B cell (primary cell): ENCODE results near the gene SMARCD3. TPM values are rescaled to one million over a fixed set of nuclear protein-coding genes. Genes with fewer than 3 reads are reported as not detected.

ENCODE experiments used
- ATAC-seq: fragments of 200-7000 bp; cut with Tn5 transposase; one replicate; pipeline ENCODE4 v1.10.0; 2021; ENCODE audit warnings: low read depth, mild to moderate bottlenecking, moderate number of reproducible peaks, moderate library complexity
- CTCF ChIA-PET: fragments of 350-600 bp; sonication (Branson Sonifier 250); formaldehyde crosslinking; loops from one replicate; lab custom pipeline; 2021; ENCODE audit warnings: antibody characterized with exemption, inconsistent platforms; lab: Charles Lee
- POLR2A ChIA-PET: fragments of 350-600 bp; sonication (Branson Sonifier 250); formaldehyde crosslinking; loops from one replicate; lab custom pipeline; 2021; ENCODE audit warnings: antibody characterized with exemption; lab: Charles Lee
- DNase-seq: peaks from one replicate; pipeline ENCODE4 v3.0.0; 2013
- H2AFZ ChIP-seq: 2 replicates; pipeline ENCODE4 v1.6.1; 2012; ENCODE audit warnings: mild to moderate bottlenecking, low read depth, low read length; ENCODE audit not compliant: insufficient read depth, poor library complexity, severe bottlenecking
- H3K27ac ChIP-seq, 2 donors: 1 replicate in 1 of 2; 2 replicates in 1 of 2; pipeline ENCODE4 v1.5.1; 2012 to 2013; ENCODE audit warnings: low read length in 2 of 2, mild to moderate bottlenecking in 2 of 2, moderate library complexity in 1 of 2
- H3K27me3 ChIP-seq, 4 experiments: fragments of 200-600 bp in 1 of 4; sonication (generic) in 1 of 4; replicated peaks in 1 of 4; 1 replicate in 2 of 4; 2 replicates in 2 of 4; pipeline versions ENCODE4 v1.6.1 to v1.7.0; 2013 to 2016; ENCODE audit warnings: low read length in 3 of 4, mild to moderate bottlenecking in 2 of 4, mixed read lengths in 1 of 4, moderate library complexity in 1 of 4; ENCODE audit not compliant: insufficient read depth in 4 of 4, control insufficient read depth in 3 of 4; ENCODE audit errors: control extremely low read depth in 1 of 4
- H3K36me3 ChIP-seq, 2 experiments: replicated peaks in 1 of 2; 1 replicate in 1 of 2; 2 replicates in 1 of 2; pipeline versions ENCODE4 v1.6.1 to v1.7.1; 2013; ENCODE audit warnings: low read length in 1 of 2; ENCODE audit not compliant: insufficient read depth in 2 of 2, control insufficient read depth in 1 of 2; ENCODE audit errors: control extremely low read depth in 1 of 2, extremely low read depth in 1 of 2
- H3K4me1 ChIP-seq, 2 donors: fragments of 200-600 bp in 1 of 2; sonication (generic) in 1 of 2; 1 replicate in 1 of 2; 2 replicates in 1 of 2; pipeline versions ENCODE4 v1.5.1 to v1.6.1; 2013 to 2017; ENCODE audit warnings: low read length in 2 of 2; ENCODE audit not compliant: control insufficient read depth in 2 of 2, insufficient read depth in 2 of 2
- H3K4me2 ChIP-seq: replicated peaks from 2 replicates; pipeline ENCODE3; 2012; ENCODE audit warnings: mild to moderate bottlenecking, low read depth, low read length; ENCODE audit not compliant: poor library complexity, severe bottlenecking
- H3K4me3 ChIP-seq, 5 experiments: fragments of 200-600 bp in 1 of 5; sonication (generic) in 1 of 5; 1 replicate in 3 of 5; 2 replicates in 2 of 5; pipeline versions ENCODE4 v1.5.1 to v1.7.0; 2011 to 2016; ENCODE audit warnings: low read length in 4 of 5, mild to moderate bottlenecking in 4 of 5, low read depth in 2 of 5, control low read depth in 1 of 5, moderate library complexity in 1 of 5; ENCODE audit not compliant: insufficient read depth in 1 of 5; ENCODE audit errors: control extremely low read depth in 1 of 5, extremely low read depth in 1 of 5
- H3K79me2 ChIP-seq: fragments of 200-600 bp; sonication (generic); one replicate; pipeline ENCODE4 v1.6.0; 2016; ENCODE audit warnings: low read length; ENCODE audit not compliant: control insufficient read depth, insufficient read depth
- H3K9ac ChIP-seq: fragments of 200-600 bp; sonication (generic); 2 replicates; pipeline ENCODE4 v1.6.1; 2017; ENCODE audit warnings: mild to moderate bottlenecking, low read length, moderate library complexity
- H3K9me3 ChIP-seq, 3 donors: one replicate each; pipeline versions ENCODE4 v1.6.1 to v1.7.1; 2013; ENCODE audit warnings: low read length in 2 of 3; ENCODE audit not compliant: control insufficient read depth in 2 of 3, insufficient read depth in 1 of 3; ENCODE audit errors: control extremely low read depth in 1 of 3
- H4K20me1 ChIP-seq: 2 replicates; pipeline ENCODE4 v1.6.0; 2012; ENCODE audit warnings: mild to moderate bottlenecking, low read length; ENCODE audit not compliant: insufficient read depth, control insufficient read depth, poor library complexity, severe bottlenecking
- H3K27ac Mint-ChIP-seq: one replicate; pipeline ENCODE4 v1.8.0; 2021; ENCODE audit warnings: mixed read lengths
- H3K27me3 Mint-ChIP-seq: one replicate; pipeline ENCODE4 v1.8.0; 2021; ENCODE audit warnings: mixed read lengths
- H3K4me1 Mint-ChIP-seq: one replicate; pipeline ENCODE4 v1.8.0; 2021; ENCODE audit warnings: mixed read lengths
- H3K4me3 Mint-ChIP-seq: one replicate; pipeline ENCODE4 v1.8.0; 2021; ENCODE audit warnings: mixed read lengths
- H3K9me3 Mint-ChIP-seq: one replicate; pipeline ENCODE4 v1.8.0; 2022; ENCODE audit warnings: mixed read lengths; ENCODE audit not compliant: insufficient read depth
- CTCF ChIP-seq: fragments of 200-600 bp; IDR thresholded peaks from one replicate; pipeline ENCODE4 v1.8.0; 2022; ENCODE audit warnings: antibody characterized with exemption, mild to moderate bottlenecking
- EZH2 ChIP-seq: IDR thresholded peaks from 2 replicates; pipeline ENCODE4 v1.6.1; 2012; ENCODE audit warnings: borderline replicate concordance, low read depth, mild to moderate bottlenecking, moderate library complexity, low read length; ENCODE audit not compliant: insufficient read depth, poor library complexity, severe bottlenecking
- WGBS: methylation state at CpG from one replicate; pipeline ENCODE4 v1.1.5; 2013; ENCODE audit warnings: missing lambda C conversion rate; ENCODE audit not compliant: insufficient coverage; 5-methylcytosine and 5-hydroxymethylcytosine counted together
- intact Hi-C: fragments of 100-400 bp; cut with micrococcal nuclease; formaldehyde crosslinking; loops from one replicate; pipeline ENCODE4 v1.10.0; 2022
- polyA plus RNA-seq: library from polyadenylated mRNA; depleted of rRNA; stranded (reverse); fragments of >200 nt; gene quantifications from 2 replicates; pipeline ENCODE4 v1.2.3, GENCODE V29; 2012
- total RNA-seq, 2 donors: library from RNA; stranded (reverse); fragments of 120-200 nt in 1 of 2; gene quantifications; 1 replicate in 1 of 2; 2 replicates in 1 of 2; pipeline versions ENCODE4 v1.2.3 to v1.2.4, GENCODE V29; 2013 to 2022

The SMARCD3 gene
- total and polyA plus RNA-seq, 2 donors (not counting 1 experiment from before 2014, with no cell fraction given), result 1.0 TPM; not detected in 1

GRCh38 chr7:151246102-151246850 lies 2.2 kb downstream of the SMARCD3 start:
- H3K4me3 ChIP-seq, result peak overlapping the region in 1 of 5 experiments; percentile 30
- H3K27me3 Mint-ChIP-seq, result peaks cover 25% of the 10 kb centered on the region
- ChIA-PET POLR2A (no interaction called here), CTCF (interaction anchor here (0.8 to 4.2 kb wide), 4 partner anchors 10 to 386 kb away, joined by 3 to 34 read pairs (median 4); partner anchors contain the start of gene ABCF2)
- peaks cover 0 to 19% (median 0%) of the 10 kb centered on the region in 3 donors for H3K9me3 ChIP-seq
- H4K20me1 ChIP-seq, result peaks cover 2% of the 10 kb centered on the region
- H3K4me2 ChIP-seq, result peak overlapping the region; percentile 99
- no peak overlapping the region for H3K27ac ChIP-seq
- no peak overlapping the region for H3K27ac Mint-ChIP-seq
- H3K9me3 Mint-ChIP-seq, result no peaks in the 10 kb centered on the region
- H3K36me3 ChIP-seq, result no peaks in the 10 kb centered on the region
- H3K27me3 ChIP-seq, result peaks cover 0 to 60% (median 22%) of the 10 kb centered on the region in 4 experiments
- no peaks in the 10 kb centered on the region for H3K79me2 ChIP-seq
- DNase-seq, result peak; percentile 24
- H3K4me1 ChIP-seq, result peaks cover 45 to 53% of the 10 kb centered on the region in 2 donors
- intact Hi-C loops, result loop anchor here (5.0 kb wide), 2 partner anchors 96 to 386 kb away; partner anchors contain the start of gene NUB1
- peak overlapping the region; percentile 79 for H2AFZ ChIP-seq
- H3K4me3 Mint-ChIP-seq, result peak overlapping the region; percentile 86
- WGBS, result 83% methylated on average over 5 of the region's 13 CpGs
- TF ChIP-seq CTCF (no peak), EZH2 (no peak)
- no peak for ATAC-seq
- peak overlapping the region; percentile 62 for H3K9ac ChIP-seq
- peaks cover 56% of the 10 kb centered on the region for H3K4me1 Mint-ChIP-seq
